ENCODE results near the gene MAT1A.

MAT1A gene

DNA sequence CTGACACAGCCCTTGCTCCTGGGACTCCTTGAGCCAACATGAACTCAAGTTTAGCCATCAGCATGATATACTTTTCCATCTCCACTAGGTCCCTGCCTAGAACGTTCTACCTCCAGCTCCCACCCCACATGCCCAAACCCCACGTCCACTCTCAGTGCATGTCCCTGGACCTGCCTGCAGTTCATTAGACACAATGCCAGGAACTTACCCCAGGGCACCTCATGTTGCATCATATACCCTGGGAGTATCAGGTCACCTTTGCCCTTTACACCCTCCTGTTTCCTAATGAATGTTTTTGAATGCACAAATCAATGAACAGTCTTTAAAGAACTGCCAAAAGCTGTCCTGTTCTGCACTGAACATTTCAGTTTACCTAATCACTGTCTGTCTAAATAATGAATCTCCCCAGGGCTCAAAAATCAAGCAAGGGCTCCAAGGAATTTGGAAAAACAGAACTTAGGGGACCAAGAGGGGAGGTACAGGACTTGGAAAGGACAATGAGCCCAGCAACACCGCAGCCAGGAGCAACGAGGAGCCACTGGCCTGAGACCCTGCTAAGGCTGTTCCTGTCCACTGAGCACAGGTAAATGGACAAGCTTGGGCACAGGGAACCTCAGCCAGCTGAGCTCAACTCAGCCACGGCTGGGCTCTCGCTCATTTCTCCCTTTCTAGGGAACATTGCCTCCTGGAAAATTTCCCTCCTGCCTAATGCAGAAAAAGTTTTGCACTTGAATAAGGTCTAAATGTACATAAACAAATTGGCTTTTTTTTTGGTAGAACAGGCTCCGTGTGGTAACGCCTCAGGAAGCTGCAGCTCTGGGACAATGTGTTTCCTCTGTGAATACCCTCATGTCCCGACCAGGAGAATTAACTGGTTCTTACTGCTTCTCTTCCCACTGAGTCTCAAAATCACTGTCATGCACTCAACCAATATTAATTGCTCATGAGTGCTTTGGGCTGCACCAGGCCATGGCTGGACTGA is 7.4 kb downstream of the MAT1A start:
- DNase-seq = no peak

DNA sequence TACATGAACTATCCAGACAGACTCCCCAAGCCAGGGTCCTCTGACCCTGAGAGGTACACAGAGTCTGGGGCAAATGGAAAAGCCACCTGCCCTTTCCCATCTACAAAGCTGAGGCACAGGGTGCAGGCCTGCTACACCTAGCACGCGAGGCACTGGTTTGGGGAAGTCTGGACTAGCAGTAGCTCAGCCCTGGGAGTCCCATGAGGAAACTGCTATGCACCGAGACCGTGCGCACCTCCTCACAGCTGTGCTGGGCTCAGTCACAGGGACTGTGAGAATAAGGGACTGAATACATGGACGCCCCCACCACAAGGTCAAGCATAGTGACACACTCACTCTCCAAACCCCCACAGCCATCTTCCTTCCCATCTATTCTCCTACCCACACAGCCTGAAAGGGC is 8.2 kb downstream of the MAT1A start:
- DNase-seq = no peak

DNA sequence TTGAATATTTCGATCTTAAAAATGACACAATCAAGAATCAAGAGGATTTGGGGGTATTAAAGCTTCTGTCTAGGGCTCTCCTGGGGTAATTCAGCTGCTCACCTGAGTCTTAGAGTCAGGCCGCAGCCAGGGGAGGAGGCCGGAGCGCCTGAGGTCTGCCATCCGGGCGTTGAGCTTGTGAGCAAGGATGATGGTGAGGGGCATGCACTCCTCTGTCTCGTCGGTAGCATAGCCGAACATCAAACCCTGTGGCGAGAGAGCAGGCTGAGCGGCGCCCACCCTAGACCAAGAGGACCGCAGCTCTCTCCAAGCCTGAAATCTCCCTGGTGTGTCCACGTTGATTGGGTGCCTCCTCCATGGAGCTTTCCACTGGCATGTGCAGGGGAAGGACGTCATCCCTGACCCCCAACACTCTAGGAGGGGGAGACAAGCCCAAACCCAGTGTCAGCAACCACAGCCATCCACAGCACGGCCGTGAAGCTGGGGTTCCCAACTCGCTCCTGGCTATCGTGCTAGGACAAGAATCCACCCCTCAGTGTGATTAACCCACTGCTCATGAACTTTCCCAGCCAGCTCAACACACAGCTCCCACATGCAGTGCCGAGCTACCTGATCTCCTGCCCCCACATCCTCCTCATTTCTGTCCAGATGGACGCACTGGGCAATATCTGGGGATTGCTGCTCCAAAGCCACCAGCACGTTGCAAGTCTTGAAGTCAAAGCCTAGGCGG is 9.2 kb downstream of the MAT1A start:
- DNase-seq = no peak

DNA sequence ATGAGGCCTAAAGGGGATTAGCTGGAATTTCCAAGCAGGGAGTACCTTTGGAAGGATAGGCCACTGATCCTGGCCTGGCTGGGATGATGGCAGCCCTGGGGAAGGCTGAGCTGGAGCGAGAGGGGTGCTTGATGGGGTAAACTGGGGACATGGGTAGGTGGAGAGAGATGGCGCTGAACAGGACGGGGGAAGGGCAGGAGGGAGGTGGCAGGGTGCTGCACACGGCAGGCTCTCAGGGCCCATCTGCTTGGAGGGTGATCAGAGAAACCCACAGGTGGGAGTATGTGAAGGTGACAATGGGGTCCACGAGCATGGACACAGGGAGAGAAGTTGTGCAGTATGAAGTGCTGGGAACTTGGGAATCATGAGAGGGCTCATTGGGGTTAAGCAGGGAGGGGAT is 10.3 kb downstream of the MAT1A start:
- no peak for DNase-seq

DNA sequence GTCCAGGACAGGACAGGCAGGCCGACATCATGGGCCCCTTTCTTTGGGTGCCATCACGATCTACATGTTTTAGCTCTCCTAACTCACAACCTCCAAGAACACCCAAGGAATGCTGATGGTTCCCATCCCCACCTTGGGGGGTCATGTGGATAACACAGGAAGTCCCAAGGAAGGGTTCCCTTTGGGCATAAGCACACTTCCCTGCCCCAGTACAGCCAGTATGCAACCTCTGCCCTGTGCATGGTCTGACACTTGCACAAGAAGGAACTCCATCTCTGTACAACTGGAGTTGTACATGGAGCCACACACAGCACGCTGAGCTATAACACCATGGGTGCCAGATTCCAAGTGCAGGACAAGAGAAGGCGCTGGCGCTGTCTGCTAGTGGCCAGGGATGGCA is 11.0 kb downstream of the MAT1A start:
- no peak for DNase-seq

GRCh38 chr10:80277567-80278250 is 11.7 kb downstream of the MAT1A start:
- DNase-seq = no peak

GRCh38 chr10:80277016-80277415 is 12.4 kb downstream of the MAT1A start:
- no peak for DNase-seq

DNA sequence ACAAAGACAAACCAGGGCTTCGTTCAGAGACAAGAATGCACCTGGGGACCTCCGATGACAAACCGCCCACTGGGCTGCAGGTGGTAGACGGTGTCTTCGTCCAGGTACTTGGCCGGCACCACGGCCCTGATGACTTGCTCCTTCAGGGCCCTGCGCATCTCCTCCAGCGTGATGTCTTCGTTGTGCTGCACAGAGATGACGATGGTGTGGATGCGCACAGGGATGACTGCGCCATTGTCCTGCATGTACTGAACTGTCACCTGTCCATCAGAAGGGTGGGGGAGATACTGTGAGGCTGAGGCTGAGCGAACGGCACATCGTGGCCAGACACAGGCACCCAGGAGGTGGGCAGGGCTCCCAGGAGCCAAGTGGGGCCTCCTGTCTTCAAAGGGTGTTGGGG is 13.1 kb downstream of the MAT1A start:
- DNase-seq = no peak

- no peak for DNase-seq
Measured at GRCh38 chr10:80275756-80276155, 13.7 kb downstream of the MAT1A start.

GRCh38 chr10:80275135-80275498 is 14.3 kb downstream of the MAT1A start:
- DNase-seq = no peak

GRCh38 chr10:80274396-80275134 is 14.9 kb downstream of the MAT1A start:
- no peak for DNase-seq

GRCh38 chr10:80273523-80274170 is 15.8 kb downstream of the MAT1A start:
- DNase-seq = no peak

- DNase-seq = no peak
Measured at GRCh38 chr10:80272793-80273522, 16.5 kb downstream of the MAT1A start.

GRCh38 chr10:80271416-80271815 is 18.0 kb downstream of the MAT1A start:
- DNase-seq = no peak

DNA sequence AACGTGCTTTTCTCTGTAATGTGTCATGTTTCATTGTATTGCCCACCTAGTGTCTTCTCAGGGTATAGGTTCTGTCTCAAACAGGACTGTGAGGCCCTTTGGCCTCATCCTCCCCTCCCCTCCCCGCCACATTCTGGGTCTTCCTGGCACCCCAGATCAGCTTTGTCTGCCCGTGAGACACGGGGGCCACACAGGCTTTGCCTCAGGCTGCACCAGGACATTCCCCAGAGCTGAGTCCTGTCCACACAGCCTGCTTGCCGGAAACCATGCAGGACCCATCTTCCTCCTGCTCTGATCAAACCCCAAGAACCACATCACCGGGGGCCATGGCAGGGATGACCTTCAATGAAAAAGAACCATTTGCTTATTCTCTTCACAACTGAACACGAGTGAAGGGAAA is 18.6 kb downstream of the MAT1A start:
- no peak for DNase-seq

DNA sequence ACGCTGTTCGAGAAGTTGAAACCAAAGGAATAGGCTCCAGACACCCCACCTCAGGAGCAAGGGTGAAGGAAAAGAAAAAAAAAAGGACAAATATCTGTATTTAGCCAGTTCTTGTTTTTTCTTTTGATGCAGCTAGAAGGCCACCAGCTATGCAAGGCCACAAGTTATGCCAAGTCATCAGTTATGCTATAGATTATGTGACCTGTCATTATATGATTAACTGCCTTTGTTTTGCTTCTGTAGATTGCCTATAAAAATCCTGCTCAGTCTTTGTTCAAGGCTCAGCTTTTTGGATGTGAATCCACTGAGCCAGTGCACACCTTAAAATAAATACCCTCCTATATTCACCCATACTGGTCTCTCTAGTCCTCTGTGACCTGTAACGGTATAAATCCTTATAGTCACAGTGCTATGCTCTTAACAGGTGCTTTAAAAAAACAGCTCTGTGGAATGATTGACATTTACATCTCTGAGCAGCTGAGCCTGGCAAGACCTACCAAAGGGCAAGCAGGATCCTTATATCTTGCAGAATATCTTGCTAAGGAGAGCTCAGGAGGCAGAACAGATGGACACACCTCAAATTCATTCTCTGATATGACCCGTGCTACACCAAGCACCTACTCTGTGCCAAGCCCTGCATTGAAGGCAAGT is 20.4 kb downstream of the MAT1A start:
- no peak for DNase-seq

GRCh38 chr10:80268266-80268665 is 21.2 kb downstream of the MAT1A start:
- DNase-seq = no peak

DNA sequence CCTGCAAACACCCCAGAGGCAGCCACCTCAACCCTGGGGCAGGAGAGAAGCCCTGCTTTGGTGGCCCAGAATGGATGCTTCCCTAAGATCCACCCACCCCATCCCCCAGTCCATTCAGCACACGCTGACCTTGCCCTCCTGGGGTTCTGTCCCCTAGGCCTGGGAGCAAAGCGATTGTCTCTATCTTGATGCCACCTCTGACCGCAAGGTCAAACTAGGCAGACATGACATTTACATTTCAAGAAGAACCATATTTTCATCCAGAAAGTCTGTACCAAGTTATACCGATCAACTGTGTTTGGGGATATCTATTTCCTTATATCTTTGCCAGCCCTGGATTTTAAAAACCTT is 23.0 kb downstream of the MAT1A start:
- no peak for DNase-seq

DNA sequence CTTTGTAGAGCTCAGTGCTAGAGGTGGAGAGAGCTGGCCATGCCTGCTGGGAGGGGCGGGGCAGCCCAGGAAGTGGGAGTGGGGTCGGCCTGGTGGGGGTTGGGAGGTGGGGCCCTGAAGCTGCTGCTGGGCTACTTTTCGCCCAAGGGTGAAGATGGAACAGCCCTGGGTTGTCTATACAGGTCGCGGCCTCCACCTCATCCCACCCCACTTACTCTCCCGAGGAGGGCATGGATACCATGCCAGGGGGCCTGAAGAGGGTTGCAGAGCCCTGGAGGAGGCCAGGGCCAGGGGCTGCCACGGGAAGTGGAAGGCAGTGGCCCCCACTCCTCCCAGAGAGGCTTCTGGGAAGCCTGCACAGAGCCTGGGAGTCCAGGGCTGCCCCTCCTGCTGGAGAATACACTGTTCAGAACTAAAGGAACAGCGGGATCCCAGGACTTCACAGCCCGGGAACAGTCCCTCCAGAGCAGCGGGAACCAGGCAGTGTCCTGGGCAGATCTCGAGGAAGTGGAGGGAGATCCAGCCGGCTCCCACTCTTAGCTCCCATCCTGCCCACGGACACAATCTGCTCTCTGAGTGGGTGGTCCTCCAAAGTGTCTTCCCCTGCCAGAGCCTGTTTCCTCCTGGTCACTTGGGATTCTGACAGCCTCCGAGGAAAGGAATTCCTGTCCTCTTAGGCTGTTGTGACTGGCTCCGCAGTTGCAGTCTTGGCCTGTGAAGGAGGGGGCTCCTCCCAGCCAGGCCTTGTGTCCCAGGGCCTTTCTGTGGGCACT is 23.5 kb downstream of the MAT1A start:
- no peak for DNase-seq

Measured in SHP77 treated with DMSO at 0.1 percent for 48 hours (cell line).